Activated T-cell treated with anti-CD3 and anti-CD28 coated beads for 48 hours (primary cell): ENCODE measurements around the gene GRK4.
"Not testable (repeated sequence)": the region's sequence is repeated elsewhere in the genome, so short reads cannot be mapped to it uniquely, and the experiment has no call there.

Source experiments
- DNase-seq: peaks from one replicate; pipeline ENCODE4 v3.0.0-alpha.2; 2020; ENCODE audit warnings: low read depth

The GRK4 gene

DNA sequence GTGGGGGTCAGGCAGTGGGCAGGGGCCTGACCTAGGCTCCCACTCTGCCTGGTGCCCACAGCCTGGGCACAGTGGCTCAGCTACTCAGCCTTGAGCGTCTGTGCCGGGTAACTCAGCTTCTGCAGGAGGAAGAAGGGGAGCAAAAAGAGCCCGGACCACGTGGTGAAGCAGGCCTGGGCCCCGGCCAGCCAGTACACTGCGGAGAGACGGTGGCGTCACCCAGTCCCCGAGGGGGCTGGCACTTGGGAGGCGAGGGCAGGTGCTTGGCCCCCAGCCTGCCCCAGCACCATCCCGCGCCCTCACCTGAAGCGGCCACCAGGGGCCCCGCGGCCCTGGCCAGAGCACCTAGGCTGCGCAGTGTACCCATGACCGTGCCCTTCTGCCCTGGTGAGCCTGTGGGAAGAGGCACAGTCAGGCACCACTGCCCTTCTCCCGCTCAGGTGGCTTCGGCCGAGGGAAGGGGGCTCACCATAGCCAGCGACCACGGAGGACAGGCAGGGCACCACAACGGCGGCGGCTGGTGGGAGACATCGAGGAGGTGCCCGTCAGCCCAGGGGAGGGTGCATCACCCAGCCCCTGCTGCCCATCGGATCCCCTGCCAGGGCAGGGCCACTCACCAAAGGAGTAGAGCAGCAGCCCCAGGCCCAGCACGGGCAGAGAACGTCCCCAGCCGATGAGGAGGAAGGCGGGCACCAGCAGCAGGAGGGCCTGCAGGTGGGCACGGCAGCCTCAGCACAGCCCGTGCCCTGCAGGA is 32.4 kb upstream of the GRK4 start:
- no peak for DNase-seq

DNA sequence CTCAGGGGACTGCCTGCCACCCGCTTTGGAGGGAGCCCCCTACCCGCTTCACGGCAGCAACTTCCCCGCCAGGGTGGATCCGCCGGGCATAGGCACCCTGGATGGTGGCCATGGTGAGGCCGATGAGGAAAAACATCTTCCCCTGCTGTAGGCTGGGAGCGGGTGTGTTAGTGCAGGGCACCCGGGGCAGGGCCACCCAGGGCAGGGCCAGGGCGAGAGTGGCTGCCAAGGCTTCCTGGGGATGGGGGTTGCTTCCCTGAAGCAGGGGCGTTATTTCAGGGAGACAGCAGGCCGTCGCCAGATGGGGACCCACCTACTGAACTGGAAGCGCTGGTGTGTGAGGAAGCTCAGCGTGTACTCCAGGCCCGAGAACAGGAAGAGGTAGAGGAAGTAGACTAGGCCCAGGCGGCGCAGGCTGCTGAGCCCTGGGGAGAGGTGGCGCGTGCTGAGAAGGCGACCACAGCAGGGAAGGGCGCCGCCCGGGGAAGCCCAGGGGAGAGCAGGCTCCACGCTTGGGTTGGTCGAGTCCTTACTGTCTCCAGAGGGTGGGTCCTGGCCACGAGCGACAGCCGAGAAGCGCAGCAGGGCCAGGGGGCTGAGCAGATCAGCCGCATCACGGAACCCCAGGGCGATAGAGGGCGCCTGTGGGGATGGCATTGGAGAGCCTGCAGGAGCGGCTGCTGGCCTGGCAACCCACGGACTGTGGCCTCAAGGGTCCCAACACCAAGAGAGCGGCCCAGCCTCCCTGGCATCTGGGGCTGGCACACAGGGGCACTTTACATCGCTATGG is 31.7 kb upstream of the GRK4 start:
- peak; percentile 47 for DNase-seq

DNA sequence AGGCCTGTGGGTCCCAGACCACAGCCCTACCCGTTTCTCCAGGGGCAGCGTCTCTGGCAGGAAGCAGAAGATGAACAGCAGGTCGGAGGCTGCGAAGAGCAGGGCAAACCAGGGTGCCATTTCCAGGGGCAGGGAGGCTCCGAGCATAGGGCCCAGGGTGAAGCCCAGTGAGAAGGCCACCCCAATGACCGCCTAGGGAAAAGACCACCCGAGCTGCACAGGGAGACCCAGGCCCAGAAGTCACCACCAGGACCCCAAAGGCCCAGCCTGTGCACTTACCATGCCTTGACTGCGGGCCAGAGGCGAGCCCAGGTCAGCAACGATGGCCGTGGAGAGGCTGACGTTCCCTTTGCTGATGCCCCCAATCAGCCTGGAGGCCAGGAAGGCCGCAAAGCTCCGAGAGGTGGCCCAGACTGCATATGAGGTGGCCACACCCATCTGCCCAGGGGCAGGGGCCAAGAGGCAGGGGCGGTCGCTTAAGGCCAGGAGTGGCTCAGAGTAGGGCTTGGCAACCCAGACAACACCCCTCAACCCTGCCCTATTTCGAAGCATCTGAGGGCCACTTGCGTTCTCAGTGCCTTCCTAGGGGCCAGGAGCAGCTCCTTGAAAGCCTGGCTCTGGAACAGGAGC is 30.9 kb upstream of the GRK4 start:
- DNase-seq = no peak

DNA sequence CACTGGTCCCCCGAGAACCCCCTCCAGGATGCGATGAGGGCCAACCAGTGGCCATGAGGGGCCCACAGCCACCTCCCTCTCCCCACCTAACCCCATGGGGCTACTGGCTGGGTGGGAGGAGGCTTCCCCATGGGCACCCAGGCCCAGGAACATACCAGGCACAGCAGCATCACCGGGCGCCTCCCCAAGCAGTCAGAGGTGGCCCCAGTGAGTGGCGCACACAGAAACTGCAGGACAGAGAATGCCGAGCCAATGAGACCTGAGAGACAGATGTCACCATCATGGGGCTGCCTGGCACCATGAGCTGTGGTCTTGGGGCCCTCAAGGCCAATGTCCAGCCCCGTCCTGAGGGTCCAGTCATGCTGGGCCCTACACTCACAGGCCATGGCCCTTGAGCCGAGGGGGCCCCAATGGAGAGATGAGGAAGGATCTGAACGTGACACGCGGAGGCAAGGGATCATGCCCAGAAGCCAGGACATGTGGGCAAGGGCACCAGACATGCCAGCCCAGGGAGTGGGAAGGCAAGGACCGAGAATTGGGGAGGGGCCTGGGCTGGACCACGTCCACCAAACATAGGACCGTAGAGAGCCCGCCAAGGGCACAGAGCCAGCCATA is 30.3 kb upstream of the GRK4 start:
- no peak for DNase-seq

DNA sequence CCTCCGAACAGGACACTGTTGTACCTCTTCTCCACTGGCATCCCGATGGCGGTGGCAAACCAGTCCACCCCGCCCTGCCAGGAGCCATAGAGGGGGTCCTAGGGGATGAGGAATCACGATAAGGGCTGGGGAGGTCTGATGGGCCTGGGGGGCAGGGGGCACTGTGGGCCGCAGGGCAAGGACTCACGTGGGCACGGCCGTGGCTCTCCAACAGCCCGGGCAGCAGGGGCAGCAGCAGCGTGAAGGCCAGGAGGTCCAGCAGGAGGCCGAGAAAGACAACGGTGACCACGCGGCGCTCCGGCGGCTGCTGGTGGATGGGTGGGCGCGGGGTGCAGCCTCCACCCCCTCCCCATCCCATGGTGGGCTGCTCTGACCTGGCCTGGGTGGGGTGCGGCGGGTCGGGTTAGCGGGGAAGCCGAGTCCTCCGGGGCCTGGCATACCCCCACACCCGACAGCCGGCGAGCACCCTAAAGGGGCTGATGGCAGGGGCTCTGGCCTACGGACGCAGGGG is 29.8 kb upstream of the GRK4 start:
- DNase-seq = no peak

DNA sequence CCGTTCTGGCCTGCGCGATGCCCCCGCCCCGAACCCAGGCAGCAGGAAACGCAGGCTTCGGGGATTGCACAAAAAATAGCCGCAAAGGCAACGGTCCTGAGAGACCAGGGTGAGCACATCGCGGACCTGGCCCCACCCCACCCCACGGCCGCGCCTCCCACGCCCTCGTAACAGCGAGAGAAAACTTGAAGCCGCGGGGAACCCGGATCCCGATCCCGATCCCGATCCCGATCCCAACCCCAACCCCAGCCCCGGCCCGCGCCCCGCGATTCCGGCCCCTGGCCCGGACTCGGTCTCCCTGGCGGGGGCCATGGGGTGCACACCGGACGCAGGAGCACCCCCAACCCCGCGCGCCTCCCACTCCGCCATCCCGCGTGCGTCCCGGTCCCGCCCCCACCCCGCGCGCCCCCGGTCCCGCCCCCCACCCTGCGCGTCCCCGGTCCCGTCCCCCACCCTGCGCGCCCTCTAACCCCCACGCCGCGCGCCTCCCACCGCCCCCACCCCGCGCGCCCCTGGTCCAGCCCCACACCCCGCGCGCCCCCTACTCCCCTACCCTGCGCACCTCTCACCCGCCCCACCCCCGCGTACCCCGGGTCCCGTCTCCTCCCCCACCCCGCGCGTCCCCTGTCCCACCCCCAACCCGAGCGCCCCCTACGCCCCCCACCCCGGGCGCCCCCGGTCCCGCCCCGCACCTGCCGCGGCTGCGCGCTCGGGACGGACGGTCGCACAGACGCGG is 29.1 kb upstream of the GRK4 start:
- peak; percentile 45 for DNase-seq

DNA sequence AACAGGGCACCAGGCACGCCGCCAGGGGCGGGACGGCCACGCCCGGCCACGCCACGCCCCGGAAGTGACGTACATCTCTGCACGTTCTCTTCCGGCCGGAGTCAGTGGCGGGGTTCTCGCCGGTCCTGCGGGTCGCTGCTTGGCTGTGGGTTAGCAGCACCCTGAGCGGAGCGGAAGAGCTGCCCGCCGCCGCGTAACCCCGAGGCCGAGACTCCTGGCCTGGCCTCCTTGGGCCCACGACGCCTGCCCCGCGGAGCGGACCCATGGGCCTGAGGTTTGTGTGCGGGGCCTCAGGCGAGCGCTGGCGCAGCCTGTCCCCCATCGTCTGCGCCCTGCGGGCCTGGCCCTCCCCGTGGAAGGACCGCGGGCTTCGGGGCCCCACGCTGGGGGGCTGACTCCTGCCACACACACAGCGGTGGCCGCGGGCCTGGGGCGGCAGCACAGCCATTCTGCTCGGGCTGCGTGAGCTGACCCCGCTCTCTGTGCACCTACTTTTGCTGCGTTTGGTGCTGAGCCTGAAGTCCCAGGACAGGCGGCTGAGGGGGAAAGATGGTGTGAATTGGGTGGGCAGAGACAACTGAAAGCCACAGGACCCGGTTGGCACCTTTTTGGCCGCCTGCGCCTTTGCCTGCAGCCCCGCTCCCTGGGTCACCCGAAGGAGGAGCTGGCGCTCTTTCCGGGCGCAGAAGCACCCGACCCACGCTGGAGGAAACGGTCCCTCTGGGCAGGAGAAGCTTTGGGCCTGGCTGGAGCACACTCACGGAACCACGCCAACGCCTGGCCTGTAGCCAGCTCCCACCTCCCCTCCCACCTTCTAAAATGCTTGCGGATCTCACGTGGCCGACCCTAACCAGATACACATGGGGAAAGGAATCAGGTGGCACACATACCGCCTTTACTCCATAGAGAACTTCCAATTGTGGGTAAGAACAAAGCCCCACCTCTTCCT is 28.3 kb upstream of the GRK4 start:
- peak; percentile 98 for DNase-seq

DNA sequence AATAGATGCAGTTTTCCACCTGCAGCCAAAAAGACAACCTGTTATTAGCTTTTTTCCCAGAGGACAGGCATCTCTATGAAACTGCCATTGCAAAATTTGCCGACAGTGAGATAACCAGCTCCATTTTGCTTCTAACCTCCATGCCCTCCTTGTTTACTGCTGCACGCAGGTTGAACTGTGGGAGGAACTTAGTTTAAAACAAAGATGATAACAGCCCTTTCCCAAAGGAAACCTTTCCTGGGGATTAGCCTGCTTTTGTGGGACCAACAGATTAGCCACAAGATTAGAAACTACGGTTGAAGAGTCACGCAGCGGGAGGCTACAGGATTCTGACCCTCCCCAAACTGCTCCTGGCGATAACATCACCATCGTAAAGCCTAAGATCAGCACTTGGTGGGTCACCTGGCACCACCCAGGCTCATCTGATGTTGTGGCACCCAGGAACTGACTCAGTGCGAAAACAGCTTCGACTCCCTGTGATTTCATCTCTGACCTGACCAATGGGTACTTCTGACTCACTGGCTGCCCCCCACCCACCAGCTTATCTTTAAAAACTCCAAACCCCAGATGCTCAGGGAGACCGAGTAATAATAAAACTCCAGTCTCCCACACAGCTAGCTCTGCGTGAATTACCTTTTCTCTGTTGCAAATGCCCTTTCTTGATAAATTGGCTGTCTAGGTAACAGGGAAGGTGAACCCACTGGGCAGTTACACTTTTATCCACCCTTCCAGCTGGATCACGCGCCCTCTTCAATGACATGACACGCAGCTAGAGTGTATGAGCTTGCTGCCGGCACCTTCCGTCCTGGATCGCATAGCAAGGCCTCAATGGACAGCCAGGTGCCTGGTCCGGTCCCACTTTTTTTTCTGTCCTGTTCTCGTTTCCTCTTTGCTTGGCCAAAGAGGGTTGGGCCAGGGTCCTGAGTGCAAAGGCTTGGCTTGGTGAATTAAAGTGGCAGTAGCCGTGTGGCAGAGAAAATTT is 27.3 kb upstream of the GRK4 start:
- DNase-seq = peak; percentile 74

DNA sequence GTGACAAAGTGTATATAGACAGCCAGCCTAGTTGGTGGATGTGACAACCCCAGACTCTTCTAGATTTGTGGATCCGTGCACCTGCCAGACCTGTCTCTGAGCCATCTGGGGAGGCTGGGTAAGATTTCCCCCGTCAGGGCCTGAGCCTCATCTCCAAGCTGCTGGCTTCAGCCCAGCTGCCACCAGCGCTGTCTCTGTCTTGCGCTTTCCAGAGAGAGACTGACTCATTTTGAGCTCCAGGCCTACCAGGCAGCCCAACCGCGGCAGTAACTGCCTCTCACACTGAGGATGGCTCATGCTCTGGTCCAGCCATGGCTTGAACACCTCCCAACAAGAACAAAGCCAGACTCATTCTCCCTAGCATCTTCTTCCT is 26.6 kb upstream of the GRK4 start:
- DNase-seq = peak; percentile 67

DNA sequence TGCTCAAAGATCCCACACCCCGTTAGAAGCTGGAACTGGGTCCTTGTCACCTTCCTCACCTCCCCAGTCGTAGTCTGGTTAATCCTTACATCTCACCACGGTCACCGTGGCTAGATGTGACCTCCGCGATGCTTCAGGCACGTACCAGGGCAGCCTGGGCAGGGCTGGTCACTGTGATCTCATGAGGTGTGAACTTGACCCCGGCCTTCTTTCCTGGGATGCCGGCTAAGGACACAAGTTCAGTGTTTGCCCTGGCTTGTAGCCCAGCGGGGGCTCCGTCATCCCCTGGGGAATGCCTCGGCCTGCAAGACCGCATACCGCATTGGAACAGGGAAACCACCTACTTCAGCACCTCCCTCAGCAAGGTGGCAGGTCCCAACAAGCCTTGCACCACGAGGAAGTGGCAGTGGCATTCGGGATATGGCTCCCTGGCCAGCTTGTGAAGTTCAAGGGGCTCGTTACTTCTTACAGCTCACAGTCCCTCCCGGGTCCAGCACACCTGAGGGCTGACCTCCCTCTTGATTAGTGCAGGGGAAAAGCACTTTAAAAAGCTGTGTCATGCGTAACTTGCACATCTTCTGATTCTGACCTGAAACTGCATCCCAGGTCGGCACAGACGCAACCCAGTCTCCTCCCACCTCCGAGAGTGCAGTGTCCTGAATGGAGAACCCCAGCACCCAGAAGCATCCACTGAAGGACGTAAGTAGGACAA is 26.1 kb upstream of the GRK4 start:
- DNase-seq = no peak

DNA sequence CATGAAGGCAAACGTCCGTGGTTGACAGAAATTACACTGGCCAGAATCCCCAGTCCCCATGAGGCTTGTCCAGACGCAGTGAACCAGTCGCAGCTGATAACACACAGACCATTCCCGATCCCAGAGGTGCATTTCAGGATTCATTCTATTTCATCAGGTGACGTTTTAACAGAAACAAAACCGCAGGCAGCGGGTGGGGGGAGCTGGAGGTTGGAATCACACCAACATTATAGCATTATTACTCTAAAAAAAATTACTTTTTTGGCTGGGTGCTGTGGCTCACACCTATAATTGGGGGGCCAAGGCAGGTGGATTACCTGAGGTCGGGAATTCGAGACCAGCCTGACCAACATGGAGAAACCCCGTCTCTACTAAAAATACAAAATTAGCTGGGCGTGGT is 25.4 kb upstream of the GRK4 start:
- DNase-seq = no peak

DNA sequence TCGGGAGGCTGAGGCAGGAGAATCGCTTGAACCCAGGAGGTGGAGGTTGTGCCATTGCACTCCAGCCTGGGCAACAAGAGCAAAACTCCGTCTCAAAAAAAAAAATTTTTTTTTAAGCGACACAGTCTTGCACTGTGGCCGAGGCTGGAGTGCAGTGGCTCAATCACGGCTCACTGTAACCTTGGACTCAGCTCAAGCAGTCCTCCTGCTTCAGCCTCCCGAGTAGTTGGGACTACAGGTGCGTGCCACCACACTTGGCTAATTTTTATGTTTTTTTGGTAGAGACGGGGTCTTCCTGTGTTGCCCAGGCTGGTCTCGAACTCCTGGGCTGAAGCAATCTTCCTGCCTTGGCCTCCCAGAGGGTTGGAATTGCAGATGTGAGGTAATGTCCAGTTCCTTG is 25.0 kb upstream of the GRK4 start:
- DNase-seq = not testable (repeated sequence)

DNA sequence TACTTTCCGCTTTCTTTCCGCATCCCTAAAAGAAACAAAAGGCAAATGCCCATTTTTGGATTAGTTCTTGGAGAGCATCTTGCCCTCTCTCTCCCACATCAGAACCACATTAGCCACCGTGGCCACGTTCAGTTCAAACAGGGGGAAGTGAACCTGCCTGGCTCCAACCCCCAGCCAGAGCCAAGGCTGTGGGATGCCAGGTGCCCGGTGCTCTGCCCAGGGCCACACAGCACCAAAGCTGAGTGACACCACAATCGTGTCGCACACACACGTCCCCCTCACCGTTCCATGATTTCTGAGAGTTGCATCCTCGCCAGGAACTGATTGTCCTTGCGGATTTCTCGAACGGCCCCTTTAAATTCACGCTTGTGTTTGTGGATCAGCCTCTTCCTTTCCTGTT is 24.5 kb upstream of the GRK4 start:
- DNase-seq = no peak

DNA sequence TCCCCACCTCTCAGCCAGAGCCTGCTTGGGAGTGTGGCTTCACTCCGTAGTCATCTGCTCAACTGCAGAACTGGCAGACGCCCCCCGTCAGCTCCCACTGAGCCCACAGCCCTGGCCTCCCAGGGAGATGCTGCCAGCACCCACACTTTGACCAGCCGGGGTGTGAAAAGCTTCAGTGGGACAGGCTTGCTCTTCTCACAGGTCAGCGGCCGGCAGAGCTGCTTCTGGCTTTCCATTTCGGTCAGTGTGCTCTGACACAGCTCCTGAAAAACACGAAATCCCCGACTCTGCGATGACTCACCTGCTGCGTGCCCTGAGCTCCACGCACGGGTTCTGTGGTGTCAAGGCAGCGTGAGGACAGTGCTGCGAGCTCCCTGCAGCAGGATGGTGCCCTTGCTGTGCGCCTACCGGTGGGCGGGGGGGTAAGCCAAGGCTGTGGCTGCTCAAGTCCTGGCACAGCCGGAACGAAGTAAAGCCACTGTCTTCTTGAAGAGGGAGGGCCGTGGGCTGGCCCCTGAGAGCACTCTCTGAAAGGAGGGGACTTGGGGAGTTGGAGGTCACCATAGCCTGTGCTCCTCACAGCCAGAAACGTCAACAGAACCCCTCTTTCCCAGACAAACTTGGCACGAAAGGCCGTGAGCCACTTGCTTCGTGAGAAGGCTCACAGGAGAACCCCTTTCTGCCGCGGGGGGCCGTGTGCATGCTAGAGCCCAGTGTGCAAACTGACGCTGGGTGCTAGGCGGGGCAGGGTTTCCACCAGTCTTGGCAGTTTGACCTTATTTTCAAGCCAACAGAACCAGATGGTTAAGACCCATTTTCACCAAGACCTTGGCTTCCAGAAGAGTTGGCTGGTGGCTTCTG is 23.8 kb upstream of the GRK4 start:
- DNase-seq = no peak

DNA sequence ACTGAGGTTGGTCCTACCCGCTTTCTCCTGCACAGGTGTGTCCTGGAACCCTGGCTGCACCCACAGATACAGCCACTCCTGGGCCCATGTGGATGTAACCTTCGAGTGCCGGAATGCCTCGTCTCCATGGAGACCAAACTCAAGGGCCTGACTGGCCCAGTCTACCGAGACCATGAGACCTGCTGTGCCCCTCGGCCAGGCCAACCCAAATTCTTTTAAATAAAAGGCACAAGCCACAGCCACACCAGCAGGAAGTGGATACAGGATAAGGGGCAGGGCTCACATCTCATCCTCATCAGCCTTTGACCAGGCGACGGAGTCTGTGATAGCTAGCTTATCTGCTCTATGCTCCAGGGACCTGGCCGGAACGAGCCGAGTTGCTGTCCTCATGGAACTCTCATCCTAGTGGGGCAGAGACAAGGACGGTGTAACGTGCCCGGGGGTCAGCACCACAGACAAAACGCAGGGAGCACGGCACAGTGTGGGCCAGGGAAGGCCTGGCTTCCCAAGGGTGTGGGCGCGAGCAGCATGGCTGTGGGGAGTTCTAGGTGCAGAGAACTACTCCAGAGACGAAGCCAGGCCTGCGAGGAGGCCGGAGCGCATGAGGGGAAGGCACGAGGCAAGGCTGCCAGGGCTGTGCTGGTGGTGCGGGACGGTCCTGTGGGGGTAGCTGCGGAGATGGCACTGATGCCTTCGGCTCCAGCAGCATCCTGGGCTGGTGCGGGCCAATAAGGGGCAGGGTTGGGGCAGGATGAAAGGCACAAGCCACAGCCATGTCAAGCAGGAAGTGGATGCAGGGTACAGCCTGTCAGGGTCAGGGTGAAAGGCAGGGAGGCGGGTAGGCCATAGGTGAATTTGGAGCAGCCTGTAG is 22.9 kb upstream of the GRK4 start:
- no peak for DNase-seq

DNA sequence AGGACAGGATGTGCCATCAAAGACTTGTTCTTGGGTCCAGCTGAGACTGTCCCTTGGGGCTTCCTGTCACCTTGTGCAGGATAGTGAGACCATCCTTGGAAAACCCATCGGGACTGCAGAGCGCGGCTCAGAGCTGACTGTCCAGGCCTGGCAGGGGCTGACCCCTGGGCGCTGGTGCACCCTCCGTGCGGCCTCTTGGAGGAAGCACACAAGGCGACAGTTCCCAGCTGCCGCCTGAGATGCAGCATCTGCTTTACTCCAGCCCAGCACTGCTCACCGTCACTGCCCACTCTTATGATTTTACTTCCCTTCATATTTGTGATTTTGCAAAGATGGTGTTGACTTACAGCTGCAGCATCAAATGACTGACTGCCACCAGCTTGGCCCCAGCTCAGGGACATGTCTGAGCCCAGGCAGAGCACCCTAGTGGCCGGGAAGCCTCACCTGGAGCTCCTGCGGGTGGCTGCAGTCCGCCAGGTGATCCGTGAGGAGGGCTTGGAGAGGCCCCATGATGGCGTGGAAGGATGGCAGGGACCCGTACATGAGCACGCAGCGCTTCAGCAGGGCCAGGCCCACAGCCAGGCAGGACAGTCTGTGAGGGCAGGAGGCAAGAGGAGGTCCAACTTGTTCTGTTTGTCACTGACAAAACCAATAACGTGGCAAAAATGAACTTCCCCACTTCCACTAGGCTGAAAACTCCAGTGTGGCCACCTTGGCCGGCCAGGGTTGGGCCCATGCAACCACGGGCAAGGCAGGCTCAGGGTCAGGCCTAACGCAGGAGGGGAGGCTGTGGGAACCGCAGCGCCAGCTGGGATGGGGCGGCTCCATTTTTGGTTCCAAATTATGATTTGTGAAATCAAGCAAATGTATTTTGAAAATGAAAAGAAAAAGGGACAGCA is 22.0 kb upstream of the GRK4 start:
- no peak for DNase-seq
